Heart left ventricle (tissue), 16 donors: Measurements from ENCODE around the gene FCRL6. TPM values are rescaled to one million over a fixed set of nuclear protein-coding genes. Genes with fewer than 3 reads are reported as not detected.

Experiments used
- ATAC-seq, 4 donors: fragments of 200-7000 bp; cut with Tn5 transposase; one replicate each; pipeline ENCODE4 v1.9.1; 2020 to 2022; ENCODE audit warnings: moderate library complexity in 4 of 4, mild to moderate bottlenecking in 3 of 4, moderate number of reproducible peaks in 1 of 4
- DNase-seq, 5 donors: peaks; one replicate each; pipeline ENCODE4 v3.0.0-alpha.2; 2020
- H3K27ac ChIP-seq, 12 donors: fragments of 200-600 bp; sonication (generic) in 4 of 12; one replicate each; pipeline versions ENCODE4 v1.5.0 to v1.8.0; 2016 to 2022; ENCODE audit warnings: mild to moderate bottlenecking in 2 of 12
- H3K27me3 ChIP-seq, 9 donors: fragments of 200-600 bp; sonication (generic) in 2 of 9; one replicate each; pipeline versions ENCODE4 v1.5.1 to v1.8.0; 2016 to 2022; ENCODE audit warnings: mild to moderate bottlenecking in 3 of 9
- H3K36me3 ChIP-seq, 9 donors: fragments of 200-600 bp; sonication (generic) in 2 of 9; one replicate each; pipeline versions ENCODE4 v1.5.0 to v1.8.0; 2018 to 2022; ENCODE audit warnings: mild to moderate bottlenecking in 2 of 9
- H3K4me1 ChIP-seq, 12 donors: fragments of 200-600 bp; sonication (generic) in 4 of 12; one replicate each; pipeline versions ENCODE4 v1.5.0 to v1.8.0; 2016 to 2022; ENCODE audit warnings: mild to moderate bottlenecking in 3 of 12
- H3K4me3 ChIP-seq, 12 donors: fragments of 200-600 bp; sonication (generic) in 4 of 12; one replicate each; pipeline versions ENCODE4 v1.5.0 to v1.8.0; 2017 to 2022; ENCODE audit warnings: mild to moderate bottlenecking in 9 of 12, moderate library complexity in 4 of 12
- H3K9me3 ChIP-seq, 12 donors: fragments of 200-600 bp; sonication (generic) in 4 of 12; one replicate each; pipeline versions ENCODE4 v1.5.0 to v1.8.0; 2016 to 2022; ENCODE audit warnings: mild to moderate bottlenecking in 1 of 12
- POLR2A ChIP-seq, 2 donors: fragments of 450-650 bp; IDR thresholded peaks; one replicate each; pipeline ENCODE4 v1.6.1; 2017; ENCODE audit warnings: antibody characterized with exemption in 2 of 2, mild to moderate bottlenecking in 2 of 2, moderate library complexity in 2 of 2
- WGBS, 4 donors: extraction: QIAGEN DNeasy Blood & Tissue Kit in 2 of 4; methylation state at CpG; one replicate each; pipeline versions ENCODE4 v1.1.5 to v1.1.7; 2013 to 2018; 5-methylcytosine and 5-hydroxymethylcytosine counted together
- intact Hi-C, 10 donors: fragments of 100-400 bp; cut with DNase I; formaldehyde crosslinking; loops; one replicate each; pipeline versions ENCODE4 v1.11.1 to v1.14.2; 2022
- polyA plus RNA-seq, 2 donors: library from polyadenylated mRNA; stranded (reverse); fragments of 200-250 nt; gene quantifications; one replicate each; pipeline ENCODE4 v1.2.3, GENCODE V29; 2013
- total RNA-seq, 9 donors: library from RNA; depleted of rRNA in 2 of 9; stranded (reverse); fragments of >200 nt in 2 of 9; fragmentation: NEBNext Ultra II Directional in 3 of 9; extraction: Animal tissue kit (Norgen Biotek cat#: 25700) in 3 of 9; gene quantifications; one replicate each; pipeline versions ENCODE4 v1.1.0 to v1.2.4, GENCODE V29; 2016 to 2023
- TF ChIP-seq, protein P1 (sequence below), 12 donors: fragments of 200-600 bp; sonication (generic) in 4 of 12; IDR thresholded peaks; one replicate each; pipeline versions ENCODE4 v1.5.0 to v1.8.0; 2018 to 2022; ENCODE audit warnings: antibody characterized with exemption in 12 of 12, mild to moderate bottlenecking in 5 of 12
- donor health status: ischemic (EF 13 %, LVEDD 7.1; RV severe dilation, severe dysfunction).
- donor health status: healthy with polysubstance abuse.
- donor health status: DM: no; HTN: yes; CAD: no.
- donor health status: DM: no; HTN: no; CAD: no.
- donor health status: ischemic (EF 25% LVEDD 6.9; RV normal size, moderate dysfunction).
- donor health status: ischemic (EF 25% LVEDD 5.7; RV mildly dilated, moderate dysfunction).
- donor health status: healthy.
- donor health status: DM: yes; HTN: yes; CAD: no.
- donor health status: ischemic (EF 35%, LVEDD 5.7; RV mildly dilated, moderate dysfunction).
- donor health status: nonischemic (EF 11% LVEDD 7.7; RV severe dilation, severe dysfunction).
- donor health status: DM: yes; HTN: yes; CAD: no.
- donor health status: PGD.
- donor health status: ischemic (EF 29% LVEDD 5.4; RV normal size, mild dysfunction).
- donor health status: nonischemic (EF 23%, LVEDD 6.1; RV moderate dilation, normal function).

The FCRL6 gene
- total and polyA plus RNA-seq, 11 donors = 0.21 to 2.0 (median 1.9) TPM; not detected in 8

DNA sequence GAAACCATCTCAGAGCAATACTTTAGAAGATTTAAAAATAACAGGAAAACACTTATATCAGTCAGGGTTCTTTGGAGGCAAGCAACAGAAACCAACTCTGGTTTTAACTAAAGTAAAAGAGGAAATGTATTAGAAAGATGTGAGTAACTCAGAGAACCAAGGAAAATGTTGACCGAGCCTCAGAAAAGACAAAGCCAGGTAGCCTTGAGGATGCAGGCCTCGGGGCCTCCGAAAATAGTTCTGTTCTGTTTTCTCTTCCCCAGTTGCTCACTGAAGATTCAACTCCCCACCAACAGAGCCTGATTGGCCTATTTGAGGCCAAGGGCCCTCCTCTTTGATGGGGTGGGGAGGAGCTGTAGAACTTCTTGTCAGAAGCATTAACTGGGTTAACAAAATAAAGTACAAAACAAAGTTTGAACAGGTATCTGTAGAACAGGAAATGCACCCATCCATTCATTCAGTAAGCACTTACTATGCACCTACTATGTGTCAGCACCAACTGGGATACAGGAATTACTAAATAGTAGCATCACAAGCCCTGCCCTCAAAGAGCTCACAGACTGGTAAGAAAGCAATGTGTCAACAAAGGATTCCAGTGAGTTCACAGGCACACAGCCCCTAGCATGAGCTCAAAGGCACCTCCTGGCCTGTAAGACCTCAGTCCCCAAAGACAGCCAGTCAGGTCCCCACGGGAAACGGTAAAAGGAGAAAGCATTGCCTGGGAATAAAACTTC, 37.1 kb downstream of the FCRL6 start:
- 88 to 96% (median 94%) methylated on average over 5 of the region's 5 CpGs for WGBS, 4 donors

DNA sequence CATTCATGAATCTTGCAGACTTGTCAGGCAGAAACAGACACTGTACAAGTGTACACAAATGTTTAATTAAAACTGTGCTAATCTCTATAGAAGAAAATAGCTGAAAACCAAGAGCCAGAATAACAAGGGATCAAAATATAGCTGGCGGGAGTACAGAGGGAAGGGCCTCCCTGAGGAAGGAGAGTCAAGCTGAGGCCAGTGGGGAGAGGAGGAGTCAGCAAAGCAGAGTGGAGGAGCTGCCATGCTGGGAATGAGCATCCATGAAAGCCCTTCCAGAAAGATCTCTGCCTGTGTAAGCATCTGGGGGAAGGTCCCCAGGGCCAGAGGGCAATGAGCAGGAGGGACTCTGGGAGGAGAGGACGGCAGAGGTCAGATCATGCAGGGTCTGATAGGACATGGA, 39.6 kb downstream of the FCRL6 start:
- intact Hi-C loops = no loop called here
- peaks cover 0 to 16% (median 4%) of the 10 kb centered on the region in 9 donors for H3K36me3 ChIP-seq
- ATAC-seq = no peak
- no peaks in the 10 kb centered on the region for H3K4me1 ChIP-seq
- no peaks in the 10 kb centered on the region for H3K27me3 ChIP-seq
- no peaks in the 10 kb centered on the region for H3K9me3 ChIP-seq
- H3K27ac ChIP-seq = no peak overlapping the region
- 58 to 78% (median 66%) methylated on average over 2 of the region's 2 CpGs for WGBS, 4 donors
- no peak for DNase-seq
- H3K4me3 ChIP-seq = no peak overlapping the region
- no peak for TF ChIP-seq POLR2A (IDR thresholded peaks at IDR 0.05)
- TF ChIP-seq, protein P1, sequence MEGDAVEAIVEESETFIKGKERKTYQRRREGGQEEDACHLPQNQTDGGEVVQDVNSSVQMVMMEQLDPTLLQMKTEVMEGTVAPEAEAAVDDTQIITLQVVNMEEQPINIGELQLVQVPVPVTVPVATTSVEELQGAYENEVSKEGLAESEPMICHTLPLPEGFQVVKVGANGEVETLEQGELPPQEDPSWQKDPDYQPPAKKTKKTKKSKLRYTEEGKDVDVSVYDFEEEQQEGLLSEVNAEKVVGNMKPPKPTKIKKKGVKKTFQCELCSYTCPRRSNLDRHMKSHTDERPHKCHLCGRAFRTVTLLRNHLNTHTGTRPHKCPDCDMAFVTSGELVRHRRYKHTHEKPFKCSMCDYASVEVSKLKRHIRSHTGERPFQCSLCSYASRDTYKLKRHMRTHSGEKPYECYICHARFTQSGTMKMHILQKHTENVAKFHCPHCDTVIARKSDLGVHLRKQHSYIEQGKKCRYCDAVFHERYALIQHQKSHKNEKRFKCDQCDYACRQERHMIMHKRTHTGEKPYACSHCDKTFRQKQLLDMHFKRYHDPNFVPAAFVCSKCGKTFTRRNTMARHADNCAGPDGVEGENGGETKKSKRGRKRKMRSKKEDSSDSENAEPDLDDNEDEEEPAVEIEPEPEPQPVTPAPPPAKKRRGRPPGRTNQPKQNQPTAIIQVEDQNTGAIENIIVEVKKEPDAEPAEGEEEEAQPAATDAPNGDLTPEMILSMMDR (IDR thresholded peaks at IDR 0.05) = no peak

More for the DNA sequence above, 37.1 kb downstream of the FCRL6 start:
- H3K9me3 ChIP-seq = no peaks in the 10 kb centered on the region
- H3K27ac ChIP-seq = no peak overlapping the region
- H3K36me3 ChIP-seq = peaks cover 0 to 30% (median 7%) of the 10 kb centered on the region in 9 donors
- no peak overlapping the region for H3K4me3 ChIP-seq
- no peaks in the 10 kb centered on the region for H3K27me3 ChIP-seq
- TF ChIP-seq POLR2A (IDR thresholded peaks at IDR 0.05) = no peak
- TF ChIP-seq, protein P1 (IDR thresholded peaks at IDR 0.05) = no peak
- intact Hi-C loops = loop anchor here in 2 of 10 donors (5.0 to 10.0 kb wide), 2 partner anchors 53 to 96 kb away; no protein-coding TSS in a partner anchor
- no peaks in the 10 kb centered on the region for H3K4me1 ChIP-seq
- ATAC-seq (no peak), DNase-seq (no peak)

- H3K27ac ChIP-seq = no peak overlapping the region
- no peaks in the 10 kb centered on the region for H3K27me3 ChIP-seq
- TF ChIP-seq, protein P1 (IDR thresholded peaks at IDR 0.05) = no peak
- peaks cover 0 to 7% (median 0%) of the 10 kb centered on the region in 9 donors for H3K36me3 ChIP-seq
- WGBS, 4 donors = 85 to 91% (median 87%) methylated on average over 4 of the region's 4 CpGs
- ATAC-seq = no peak
- no peaks in the 10 kb centered on the region for H3K9me3 ChIP-seq
- H3K4me3 ChIP-seq = no peak overlapping the region
- intact Hi-C loops = no loop called here
- no peaks in the 10 kb centered on the region for H3K4me1 ChIP-seq
- DNase-seq = no peak
Observed at GRCh38 chr1:159843459-159843858, 41.3 kb downstream of the FCRL6 start.

GRCh38 chr1:159845751-159846629, 43.8 kb downstream of the FCRL6 start:
- H3K27ac ChIP-seq = no peak overlapping the region
- H3K4me1 ChIP-seq = peaks cover 0 to 15% (median 0%) of the 10 kb centered on the region in 12 donors
- no peaks in the 10 kb centered on the region for H3K9me3 ChIP-seq
- H3K36me3 ChIP-seq = no peaks in the 10 kb centered on the region
- no peak for DNase-seq
- no peak for TF ChIP-seq POLR2A (IDR thresholded peaks at IDR 0.05)
- TF ChIP-seq, protein P1 (IDR thresholded peaks at IDR 0.05) = no peak
- no peak for ATAC-seq
- no peaks in the 10 kb centered on the region for H3K27me3 ChIP-seq
- 88 to 92% (median 90%) methylated on average over 13 of the region's 13 CpGs for WGBS, 4 donors
- no peak overlapping the region for H3K4me3 ChIP-seq
- intact Hi-C loops = no loop called here
